Mesenchymal stem cell (in vitro differentiated cells and primary cell): ENCODE results near the gene VCX3A.

ENCODE experiments used
- DNase-seq: peaks from one replicate; pipeline ENCODE4 v3.0.0-alpha.2; 2013
- H2AFZ ChIP-seq: one replicate; pipeline ENCODE4 v1.6.1; 2013; ENCODE audit warnings: low read depth, mild to moderate bottlenecking, control low read depth, inconsistent platforms, low read length, moderate library complexity
- H2AK5ac ChIP-seq: 2 replicates; pipeline ENCODE4 v1.6.1; 2013; ENCODE audit warnings: low read length, moderate library complexity, mild to moderate bottlenecking, inconsistent platforms; ENCODE audit not compliant: severe bottlenecking
- H2BK120ac ChIP-seq: one replicate; pipeline ENCODE4 v1.6.1; 2013; ENCODE audit warnings: low read depth, mild to moderate bottlenecking, inconsistent platforms, low read length, moderate library complexity
- H2BK12ac ChIP-seq, 2 experiments: one replicate each; pipeline ENCODE4 v1.6.1; 2013; ENCODE audit warnings: inconsistent platforms in 2 of 2, low read length in 2 of 2, mild to moderate bottlenecking in 2 of 2, moderate library complexity in 2 of 2, control low read depth in 1 of 2
- H2BK15ac ChIP-seq: one replicate; pipeline ENCODE4 v1.6.1; 2013; ENCODE audit warnings: mild to moderate bottlenecking, low read depth, inconsistent platforms; ENCODE audit not compliant: poor library complexity, severe bottlenecking
- H2BK5ac ChIP-seq: 2 replicates; pipeline ENCODE4 v1.6.1; 2013; ENCODE audit warnings: low read depth, mild to moderate bottlenecking, low read length, control low read depth, inconsistent platforms; ENCODE audit not compliant: poor library complexity, severe bottlenecking
- H3K14ac ChIP-seq, 2 experiments: one replicate each; pipeline ENCODE4 v1.6.1; 2013; ENCODE audit warnings: inconsistent platforms in 2 of 2, low read length in 2 of 2, control low read depth in 1 of 2, mild to moderate bottlenecking in 1 of 2, moderate library complexity in 1 of 2
- H3K18ac ChIP-seq, 2 experiments: one replicate each; pipeline ENCODE4 v1.6.1; 2013; ENCODE audit warnings: inconsistent platforms in 2 of 2, low read length in 2 of 2, control low read depth in 1 of 2, low read depth in 1 of 2, mild to moderate bottlenecking in 1 of 2
- H3K23ac ChIP-seq, 2 experiments: one replicate each; pipeline ENCODE4 v1.6.1; 2013; ENCODE audit warnings: inconsistent platforms in 2 of 2, low read length in 2 of 2, mild to moderate bottlenecking in 2 of 2, moderate library complexity in 2 of 2, control low read depth in 1 of 2
- H3K27ac ChIP-seq: 2 replicates; pipeline ENCODE4 v1.5.1; 2013; ENCODE audit warnings: mild to moderate bottlenecking, moderate library complexity, low read length, control low read depth, inconsistent platforms; ENCODE audit not compliant: poor library complexity, severe bottlenecking
- H3K27me3 ChIP-seq, 2 experiments: 2 replicates each; pipeline versions ENCODE4 v1.6.1 to v1.7.0; 2013; ENCODE audit warnings: low read length in 2 of 2, mild to moderate bottlenecking in 2 of 2, moderate library complexity in 2 of 2, control low read depth in 1 of 2, inconsistent platforms in 1 of 2; ENCODE audit not compliant: control insufficient read depth in 1 of 2, insufficient read depth in 1 of 2
- H3K36me3 ChIP-seq, 2 experiments: 2 replicates each; pipeline versions ENCODE4 v1.6.1 to v1.7.0; 2013; ENCODE audit warnings: low read length in 2 of 2, control low read depth in 1 of 2, inconsistent platforms in 1 of 2, low read depth in 1 of 2, mild to moderate bottlenecking in 1 of 2; ENCODE audit not compliant: insufficient read depth in 2 of 2, control insufficient read depth in 1 of 2
- H3K4ac ChIP-seq, 2 experiments: one replicate each; pipeline ENCODE4 v1.6.1; 2013; ENCODE audit warnings: inconsistent platforms in 2 of 2, low read length in 2 of 2, mild to moderate bottlenecking in 2 of 2, moderate library complexity in 2 of 2, control low read depth in 1 of 2, low read depth in 1 of 2
- H3K4me1 ChIP-seq: 2 replicates; pipeline ENCODE4 v1.6.1; 2013; ENCODE audit warnings: low read depth, low read length, control low read depth; ENCODE audit not compliant: control insufficient read depth, insufficient read depth
- H3K4me2 ChIP-seq: 2 replicates; pipeline ENCODE4 v1.6.1; 2013; ENCODE audit warnings: low read length, mild to moderate bottlenecking, inconsistent platforms; ENCODE audit not compliant: poor library complexity, severe bottlenecking
- H3K4me3 ChIP-seq, 2 experiments: 2 replicates each; pipeline versions ENCODE4 v1.5.1 to v1.7.0; 2013; ENCODE audit warnings: low read length in 2 of 2, mild to moderate bottlenecking in 2 of 2, control low read depth in 1 of 2, low read depth in 1 of 2; ENCODE audit not compliant: insufficient read depth in 1 of 2
- H3K79me1 ChIP-seq: replicated peaks from 2 replicates; pipeline ENCODE4 v1.6.1; 2013; ENCODE audit warnings: mild to moderate bottlenecking, control low read depth, low read length, inconsistent platforms; ENCODE audit not compliant: poor library complexity, severe bottlenecking
- H3K9ac ChIP-seq: 2 replicates; pipeline ENCODE4 v1.7.0; 2013; ENCODE audit warnings: mild to moderate bottlenecking, low read length, moderate library complexity
- H3K9me3 ChIP-seq: 2 replicates; pipeline ENCODE4 v1.7.0; 2013; ENCODE audit warnings: mild to moderate bottlenecking, low read length; ENCODE audit not compliant: control insufficient read depth
- H4K8ac ChIP-seq: one replicate; pipeline ENCODE4 v1.6.1; 2013; ENCODE audit warnings: inconsistent platforms, mild to moderate bottlenecking, low read length, moderate library complexity
- H4K91ac ChIP-seq: one replicate; pipeline ENCODE4 v1.6.1; 2013; ENCODE audit warnings: mild to moderate bottlenecking, low read length, inconsistent platforms
- WGBS: methylation state at CpG from one replicate; pipeline ENCODE4 v1.1.7; 2013; ENCODE audit warnings: mixed read lengths; 5-methylcytosine and 5-hydroxymethylcytosine counted together

VCX3A gene

GRCh38 chrX:6498324-6498723, 36.6 kb downstream of the VCX3A start:
- H3K18ac ChIP-seq: no peak overlapping the region
- no peak overlapping the region for H2BK15ac ChIP-seq
- no peak overlapping the region for H3K14ac ChIP-seq
- H2AK5ac ChIP-seq: no peak overlapping the region
- H2BK12ac ChIP-seq: no peak overlapping the region
- H3K9me3 ChIP-seq: peaks cover 26% of the 10 kb centered on the region
- no peaks in the 10 kb centered on the region for H3K79me1 ChIP-seq
- no peak overlapping the region for H2BK120ac ChIP-seq
- no peaks in the 10 kb centered on the region for H3K27me3 ChIP-seq
- no peak overlapping the region for H3K4ac ChIP-seq
- H3K23ac ChIP-seq: no peak overlapping the region
- no peak overlapping the region for H3K27ac ChIP-seq
- no peak for DNase-seq
- H3K4me1 ChIP-seq: no peaks in the 10 kb centered on the region
- H3K4me3 ChIP-seq: no peak overlapping the region
- WGBS: no CpG with 5 or more reads among the region's 2 CpGs
- no peak overlapping the region for H4K91ac ChIP-seq
- no peaks in the 10 kb centered on the region for H3K36me3 ChIP-seq
- H3K9ac ChIP-seq: no peak overlapping the region
- H4K8ac ChIP-seq: no peak overlapping the region
- no peak overlapping the region for H3K4me2 ChIP-seq
- H2AFZ ChIP-seq: no peak overlapping the region
- no peak overlapping the region for H2BK5ac ChIP-seq
